GM23338 (cell line): Measurements from ENCODE around the gene ABCA7. TPM values are rescaled to one million over a fixed set of nuclear protein-coding genes. Genes with fewer than 3 reads are reported as not detected.
A peak's percentile ranks its signal among the peaks of the same experiment; 100 is the strongest.

Experiments
- ATAC-seq: fragments of 200-7000 bp; cut with Tn5 transposase; 3 replicates; pipeline ENCODE4 v1.9.1; 2020
- DNase-seq: peaks from one replicate; pipeline ENCODE4 v3.0.0-alpha.2; 2015; ENCODE audit warnings: low spot score
- H2AFZ ChIP-seq: fragments of 200-600 bp; sonication (generic); 2 replicates; pipeline ENCODE4 v1.8.0; 2016; ENCODE audit warnings: antibody characterized with exemption, mild to moderate bottlenecking, moderate library complexity
- H3F3A ChIP-seq: fragments of 200-600 bp; sonication (generic); replicated peaks from 2 replicates; pipeline ENCODE4 v1.8.0; 2017; ENCODE audit warnings: antibody characterized with exemption, mixed run types, low read depth
- H3K27ac ChIP-seq: fragments of 200-600 bp; sonication (generic); 2 replicates; pipeline ENCODE4 v1.6.1; 2016; ENCODE audit warnings: low read depth
- H3K27me3 ChIP-seq: fragments of 200-600 bp; sonication (generic); 2 replicates; pipeline ENCODE4 v1.8.0; 2016; ENCODE audit warnings: mild to moderate bottlenecking, mixed run types, moderate library complexity; ENCODE audit not compliant: insufficient read depth
- H3K36me3 ChIP-seq: fragments of 200-600 bp; sonication (generic); 2 replicates; pipeline ENCODE4 v1.8.0; 2016; ENCODE audit warnings: mild to moderate bottlenecking; ENCODE audit not compliant: insufficient read depth
- H3K4me1 ChIP-seq: fragments of 200-600 bp; sonication (generic); 2 replicates; pipeline ENCODE4 v1.8.0; 2016; ENCODE audit warnings: mild to moderate bottlenecking, moderate library complexity; ENCODE audit not compliant: insufficient read depth
- H3K4me2 ChIP-seq: fragments of 200-600 bp; sonication (generic); 2 replicates; pipeline ENCODE4 v1.7.1; 2017; ENCODE audit warnings: mixed run types
- H3K4me3 ChIP-seq: fragments of 200-600 bp; sonication (generic); 2 replicates; pipeline ENCODE4 v1.6.1; 2016; ENCODE audit warnings: mixed run types
- H3K79me2 ChIP-seq: fragments of 200-600 bp; sonication (generic); replicated peaks from 2 replicates; pipeline ENCODE4 v1.8.0; 2017; ENCODE audit warnings: mild to moderate bottlenecking; ENCODE audit not compliant: insufficient read depth
- H3K9me2 ChIP-seq: fragments of 200-600 bp; sonication (generic); 2 replicates; pipeline ENCODE4 v1.8.0; 2017; ENCODE audit not compliant: insufficient read depth
- H4K20me1 ChIP-seq: fragments of 200-600 bp; sonication (generic); replicated peaks from 2 replicates; pipeline ENCODE4 v1.8.0; 2017; ENCODE audit warnings: mild to moderate bottlenecking; ENCODE audit not compliant: insufficient read depth
- H3K27ac Mint-ChIP-seq: 2 replicates; pipeline ENCODE4 v1.8.0; 2020; ENCODE audit warnings: inconsistent platforms, mild to moderate bottlenecking, moderate library complexity, mixed read lengths
- H3K27me3 Mint-ChIP-seq: 3 replicates; pipeline ENCODE4 v1.8.0; 2022; ENCODE audit warnings: low read depth, mild to moderate bottlenecking, moderate library complexity, mixed read lengths, inconsistent platforms; ENCODE audit not compliant: insufficient read depth, poor library complexity
- H3K36me3 Mint-ChIP-seq: 3 replicates; pipeline ENCODE4 v1.8.0; 2021; ENCODE audit warnings: low read depth, mild to moderate bottlenecking, inconsistent platforms, moderate library complexity, mixed read lengths
- H3K4me1 Mint-ChIP-seq: 3 replicates; pipeline ENCODE4 v1.8.0; 2020; ENCODE audit warnings: mild to moderate bottlenecking, inconsistent platforms, mixed read lengths
- H3K4me3 Mint-ChIP-seq: 3 replicates; pipeline ENCODE4 v1.8.0; 2021; ENCODE audit warnings: moderate library complexity, mild to moderate bottlenecking, inconsistent platforms, mixed read lengths
- H3K9me3 Mint-ChIP-seq: 3 replicates; pipeline ENCODE4 v1.8.0; 2020; ENCODE audit warnings: moderate library complexity, mild to moderate bottlenecking, inconsistent platforms, mixed read lengths
- CREB1 ChIP-seq: fragments of 250-450 bp; sonication (Bioruptor Pico); IDR thresholded peaks from 2 replicates; pipeline ENCODE4 v1.5.0; 2020; ENCODE audit warnings: low read depth, mild to moderate bottlenecking, moderate library complexity
- EZH2 ChIP-seq: fragments of 200-600 bp; sonication (generic); IDR thresholded peaks from one replicate; pipeline ENCODE4 v1.8.0; 2017; ENCODE audit warnings: antibody characterized with exemption, mild to moderate bottlenecking, low read depth; ENCODE audit not compliant: unreplicated experiment
- EZH2phosphoT487 ChIP-seq: fragments of 200-600 bp; sonication (generic); IDR thresholded peaks from one replicate; pipeline ENCODE4 v1.8.1; 2018; ENCODE audit warnings: antibody characterized with exemption; ENCODE audit not compliant: unreplicated experiment
- JUNB ChIP-seq: IDR thresholded peaks from one replicate; pipeline ENCODE4 v1.6.1; 2016; ENCODE audit warnings: antibody characterized with exemption; ENCODE audit not compliant: unreplicated experiment
- POLR2AphosphoS5 ChIP-seq: IDR thresholded peaks from 2 replicates; pipeline ENCODE4 v1.6.1; 2016; ENCODE audit warnings: antibody characterized with exemption, low read depth
- REST ChIP-seq: IDR thresholded peaks from one replicate; pipeline ENCODE4 v1.6.1; 2018; ENCODE audit warnings: antibody characterized with exemption; ENCODE audit not compliant: unreplicated experiment
- STAT1 ChIP-seq: IDR thresholded peaks from one replicate; pipeline ENCODE4 v1.6.1; 2016; ENCODE audit warnings: antibody characterized with exemption; ENCODE audit not compliant: unreplicated experiment
- ZNF331 ChIP-seq: fragments of 250-450 bp; sonication (Bioruptor Pico); IDR thresholded peaks from 2 replicates; pipeline ENCODE4 v1.5.0; 2020; ENCODE audit warnings: low read depth, mild to moderate bottlenecking, moderate library complexity
- polyA plus RNA-seq: library from polyadenylated mRNA; unstranded; fragments of >200 nt; fragmentation: Nextera tagmentation; extraction: Ambion mirVana; gene quantifications from 2 replicates; pipeline ENCODE4 v1.2.1, GENCODE V29; 2016
- total RNA-seq: library from RNA; depleted of rRNA; stranded (reverse); fragments of >200 nt; shearing (Covaris generic); gene quantifications from 2 replicates; pipeline ENCODE4 v1.2.3, GENCODE V29; 2014
- TF ChIP-seq, protein P1 (sequence below): fragments of 250-450 bp; sonication (Bioruptor Pico); IDR thresholded peaks from 2 replicates; pipeline ENCODE4 v1.5.0; 2020; ENCODE audit warnings: mild to moderate bottlenecking, moderate library complexity

ABCA7 gene
- total and polyA plus RNA-seq, 2 experiments from 2014 or later: 22.2 to 27.4 TPM

- H3K4me3 ChIP-seq: no peak overlapping the region
- no peak overlapping the region for H3K27ac Mint-ChIP-seq
- H3K4me1 ChIP-seq: no peaks in the 10 kb centered on the region; the same call in 1 of the 2 replicates
- H3K4me2 ChIP-seq: no peak overlapping the region
- peaks cover 3% of the 10 kb centered on the region; the same call in 1 of the 2 replicates for H4K20me1 ChIP-seq
- TF ChIP-seq POLR2AphosphoS5 (no peak; the same call in 1 of the 2 replicates), ZNF331 (CRISPR knock-in tag) (no peak), STAT1 (no peak), REST (no peak), EZH2 (no peak), EZH2phosphoT487 (no peak), CREB1 (CRISPR knock-in tag) (no peak), JUNB (no peak)
- TF ChIP-seq, protein P1, sequence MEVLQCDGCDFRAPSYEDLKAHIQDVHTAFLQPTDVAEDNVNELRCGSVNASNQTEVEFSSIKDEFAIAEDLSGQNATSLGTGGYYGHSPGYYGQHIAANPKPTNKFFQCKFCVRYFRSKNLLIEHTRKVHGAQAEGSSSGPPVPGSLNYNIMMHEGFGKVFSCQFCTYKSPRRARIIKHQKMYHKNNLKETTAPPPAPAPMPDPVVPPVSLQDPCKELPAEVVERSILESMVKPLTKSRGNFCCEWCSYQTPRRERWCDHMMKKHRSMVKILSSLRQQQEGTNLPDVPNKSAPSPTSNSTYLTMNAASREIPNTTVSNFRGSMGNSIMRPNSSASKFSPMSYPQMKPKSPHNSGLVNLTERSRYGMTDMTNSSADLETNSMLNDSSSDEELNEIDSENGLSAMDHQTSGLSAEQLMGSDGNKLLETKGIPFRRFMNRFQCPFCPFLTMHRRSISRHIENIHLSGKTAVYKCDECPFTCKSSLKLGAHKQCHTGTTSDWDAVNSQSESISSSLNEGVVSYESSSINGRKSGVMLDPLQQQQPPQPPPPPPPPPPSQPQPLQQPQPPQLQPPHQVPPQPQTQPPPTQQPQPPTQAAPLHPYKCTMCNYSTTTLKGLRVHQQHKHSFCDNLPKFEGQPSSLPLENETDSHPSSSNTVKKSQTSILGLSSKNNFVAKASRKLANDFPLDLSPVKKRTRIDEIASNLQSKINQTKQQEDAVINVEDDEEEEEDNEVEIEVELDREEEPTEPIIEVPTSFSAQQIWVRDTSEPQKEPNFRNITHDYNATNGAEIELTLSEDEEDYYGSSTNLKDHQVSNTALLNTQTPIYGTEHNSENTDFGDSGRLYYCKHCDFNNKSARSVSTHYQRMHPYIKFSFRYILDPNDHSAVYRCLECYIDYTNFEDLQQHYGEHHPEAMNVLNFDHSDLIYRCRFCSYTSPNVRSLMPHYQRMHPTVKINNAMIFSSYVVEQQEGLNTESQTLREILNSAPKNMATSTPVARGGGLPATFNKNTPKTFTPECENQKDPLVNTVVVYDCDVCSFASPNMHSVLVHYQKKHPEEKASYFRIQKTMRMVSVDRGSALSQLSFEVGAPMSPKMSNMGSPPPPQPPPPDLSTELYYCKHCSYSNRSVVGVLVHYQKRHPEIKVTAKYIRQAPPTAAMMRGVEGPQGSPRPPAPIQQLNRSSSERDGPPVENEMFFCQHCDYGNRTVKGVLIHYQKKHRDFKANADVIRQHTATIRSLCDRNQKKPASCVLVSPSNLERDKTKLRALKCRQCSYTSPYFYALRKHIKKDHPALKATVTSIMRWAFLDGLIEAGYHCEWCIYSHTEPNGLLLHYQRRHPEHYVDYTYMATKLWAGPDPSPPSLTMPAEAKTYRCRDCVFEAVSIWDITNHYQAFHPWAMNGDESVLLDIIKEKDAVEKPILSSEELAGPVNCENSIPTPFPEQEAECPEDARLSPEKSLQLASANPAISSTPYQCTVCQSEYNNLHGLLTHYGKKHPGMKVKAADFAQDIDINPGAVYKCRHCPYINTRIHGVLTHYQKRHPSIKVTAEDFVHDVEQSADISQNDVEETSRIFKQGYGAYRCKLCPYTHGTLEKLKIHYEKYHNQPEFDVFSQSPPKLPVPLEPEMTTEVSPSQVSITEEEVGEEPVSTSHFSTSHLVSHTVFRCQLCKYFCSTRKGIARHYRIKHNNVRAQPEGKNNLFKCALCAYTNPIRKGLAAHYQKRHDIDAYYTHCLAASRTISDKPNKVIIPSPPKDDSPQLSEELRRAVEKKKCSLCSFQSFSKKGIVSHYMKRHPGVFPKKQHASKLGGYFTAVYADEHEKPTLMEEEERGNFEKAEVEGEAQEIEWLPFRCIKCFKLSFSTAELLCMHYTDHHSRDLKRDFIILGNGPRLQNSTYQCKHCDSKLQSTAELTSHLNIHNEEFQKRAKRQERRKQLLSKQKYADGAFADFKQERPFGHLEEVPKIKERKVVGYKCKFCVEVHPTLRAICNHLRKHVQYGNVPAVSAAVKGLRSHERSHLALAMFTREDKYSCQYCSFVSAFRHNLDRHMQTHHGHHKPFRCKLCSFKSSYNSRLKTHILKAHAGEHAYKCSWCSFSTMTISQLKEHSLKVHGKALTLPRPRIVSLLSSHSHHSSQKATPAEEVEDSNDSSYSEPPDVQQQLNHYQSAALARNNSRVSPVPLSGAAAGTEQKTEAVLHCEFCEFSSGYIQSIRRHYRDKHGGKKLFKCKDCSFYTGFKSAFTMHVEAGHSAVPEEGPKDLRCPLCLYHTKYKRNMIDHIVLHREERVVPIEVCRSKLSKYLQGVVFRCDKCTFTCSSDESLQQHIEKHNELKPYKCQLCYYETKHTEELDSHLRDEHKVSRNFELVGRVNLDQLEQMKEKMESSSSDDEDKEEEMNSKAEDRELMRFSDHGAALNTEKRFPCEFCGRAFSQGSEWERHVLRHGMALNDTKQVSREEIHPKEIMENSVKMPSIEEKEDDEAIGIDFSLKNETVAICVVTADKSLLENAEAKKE (CRISPR knock-in tag): no peak
- no peak for DNase-seq
- peaks cover 34% of the 10 kb centered on the region; the same call in 1 of the 2 replicates for H3F3A ChIP-seq
- H3K79me2 ChIP-seq: no peaks in the 10 kb centered on the region
- no peaks in the 10 kb centered on the region for H3K9me2 ChIP-seq
- H3K4me1 Mint-ChIP-seq: no peaks in the 10 kb centered on the region
- no peaks in the 10 kb centered on the region; the same call in 2 of the 3 replicates for H3K9me3 Mint-ChIP-seq
- no peaks in the 10 kb centered on the region for H3K27me3 ChIP-seq
- peaks cover 49% of the 10 kb centered on the region for H3K36me3 Mint-ChIP-seq
- H3K36me3 ChIP-seq: no peaks in the 10 kb centered on the region; the same call in 1 of the 2 replicates
- no peak for ATAC-seq
- peaks cover 20% of the 10 kb centered on the region for H3K27me3 Mint-ChIP-seq
- no peak overlapping the region for H2AFZ ChIP-seq
- H3K27ac ChIP-seq: peak overlapping the region; percentile 74
- H3K4me3 Mint-ChIP-seq: no peak overlapping the region
Measured at GRCh38 chr19:1085676-1086442, 46.0 kb downstream of the ABCA7 start.
